ENCODE data around the gene UBAC1.
A peak's percentile ranks its signal among the peaks of the same experiment; 100 is the strongest.
"Not testable (repeated sequence)": the region's sequence is repeated elsewhere in the genome, so short reads cannot be mapped to it uniquely, and the experiment has no call there.

UBAC1 gene

GRCh38 chr9:135929656-135930445 is 31.3 kb downstream of the UBAC1 start:
- no peak for DNase-seq
- in situ Hi-C loops (cut with HindIII; ENCODE audit: low pct_ligation_motif_present, low pct_unique_long_range_greater_than_20kb, low sequenced_read_pairs): no loop called here

GRCh38 chr9:135928731-135929655 is 32.2 kb downstream of the UBAC1 start:
- no peak for DNase-seq
- in situ Hi-C loops (cut with HindIII; ENCODE audit: low pct_ligation_motif_present, low pct_unique_long_range_greater_than_20kb, low sequenced_read_pairs): no loop called here

GRCh38 chr9:135928074-135928730 is 33.0 kb downstream of the UBAC1 start:
- in situ Hi-C loops (cut with HindIII; ENCODE audit: low pct_ligation_motif_present, low pct_unique_long_range_greater_than_20kb, low sequenced_read_pairs): no loop called here
- DNase-seq: no peak

- in situ Hi-C loops (cut with HindIII; ENCODE audit: low pct_ligation_motif_present, low pct_unique_long_range_greater_than_20kb, low sequenced_read_pairs): no loop called here
- no peak for DNase-seq
Measured at GRCh38 chr9:135927195-135928013, 33.8 kb downstream of the UBAC1 start.

- DNase-seq: peak; percentile 46
- in situ Hi-C loops (cut with HindIII; ENCODE audit: low pct_ligation_motif_present, low pct_unique_long_range_greater_than_20kb, low sequenced_read_pairs): no loop called here
Measured at GRCh38 chr9:135926402-135927194, 34.6 kb downstream of the UBAC1 start.

GRCh38 chr9:135925496-135926133 is 35.6 kb downstream of the UBAC1 start:
- no peak for DNase-seq
- in situ Hi-C loops (cut with HindIII; ENCODE audit: low pct_ligation_motif_present, low pct_unique_long_range_greater_than_20kb, low sequenced_read_pairs): no loop called here

- in situ Hi-C loops (cut with HindIII; ENCODE audit: low pct_ligation_motif_present, low pct_unique_long_range_greater_than_20kb, low sequenced_read_pairs): no loop called here
- no peak for DNase-seq
Measured at GRCh38 chr9:135924628-135925338, 36.4 kb downstream of the UBAC1 start.

GRCh38 chr9:135923508-135923907 is 37.7 kb downstream of the UBAC1 start:
- in situ Hi-C loops (cut with HindIII; ENCODE audit: low pct_ligation_motif_present, low pct_unique_long_range_greater_than_20kb, low sequenced_read_pairs): no loop called here
- DNase-seq: no peak

GRCh38 chr9:135921749-135922310 is 39.3 kb downstream of the UBAC1 start:
- no peak for DNase-seq
- in situ Hi-C loops (cut with HindIII; ENCODE audit: low pct_ligation_motif_present, low pct_unique_long_range_greater_than_20kb, low sequenced_read_pairs): no loop called here

GRCh38 chr9:135920973-135921585 is 40.1 kb downstream of the UBAC1 start:
- no peak for DNase-seq
- in situ Hi-C loops (cut with HindIII; ENCODE audit: low pct_ligation_motif_present, low pct_unique_long_range_greater_than_20kb, low sequenced_read_pairs): no loop called here

GRCh38 chr9:135920256-135920930 is 40.8 kb downstream of the UBAC1 start:
- no peak for DNase-seq
- in situ Hi-C loops (cut with HindIII; ENCODE audit: low pct_ligation_motif_present, low pct_unique_long_range_greater_than_20kb, low sequenced_read_pairs): no loop called here

GRCh38 chr9:135919318-135919890 is 41.8 kb downstream of the UBAC1 start:
- no peak for DNase-seq

GRCh38 chr9:135916227-135916626 is 44.9 kb downstream of the UBAC1 start:
- in situ Hi-C loops (cut with HindIII; ENCODE audit: low pct_ligation_motif_present, low pct_unique_long_range_greater_than_20kb, low sequenced_read_pairs); DNase-seq: not testable (repeated sequence)

More at GRCh38 chr9:135919318-135919890, 41.8 kb downstream of the UBAC1 start:
- in situ Hi-C loops (cut with HindIII; ENCODE audit: low pct_ligation_motif_present, low pct_unique_long_range_greater_than_20kb, low sequenced_read_pairs): no loop called here

GRCh38 chr9:135914921-135915320 is 46.3 kb downstream of the UBAC1 start:
- no peak for DNase-seq
- in situ Hi-C loops (cut with HindIII; ENCODE audit: low pct_ligation_motif_present, low pct_unique_long_range_greater_than_20kb, low sequenced_read_pairs): no loop called here

- DNase-seq; in situ Hi-C loops (cut with HindIII; ENCODE audit: low pct_ligation_motif_present, low pct_unique_long_range_greater_than_20kb, low sequenced_read_pairs): not testable (repeated sequence)
Measured at GRCh38 chr9:135911233-135911632, 49.9 kb downstream of the UBAC1 start.

Data from ACHN (cell line).